ENCODE data around the gene TRAPPC2.

Gene TRAPPC2

DNA sequence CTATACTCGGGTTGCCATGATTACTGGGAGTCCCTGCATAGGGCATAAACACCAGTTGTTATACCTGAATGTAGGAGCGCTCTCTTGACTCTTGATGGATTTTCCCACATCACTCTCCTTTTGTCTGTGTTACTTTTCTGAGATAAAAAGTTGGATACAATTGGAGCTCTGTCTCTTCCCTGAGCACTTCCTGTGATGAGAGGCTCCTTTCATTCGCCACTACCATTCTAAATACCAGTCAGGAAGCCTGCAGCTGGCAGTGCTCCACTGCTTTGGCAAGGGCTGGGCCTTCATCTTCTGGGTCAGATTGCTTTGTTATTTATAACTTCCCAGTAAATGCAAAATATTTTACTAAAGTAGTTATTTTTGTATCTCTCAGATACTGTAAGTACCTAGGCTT lies 67.6 kb downstream of the TRAPPC2 start:
- DNase-seq: no peak

DNA sequence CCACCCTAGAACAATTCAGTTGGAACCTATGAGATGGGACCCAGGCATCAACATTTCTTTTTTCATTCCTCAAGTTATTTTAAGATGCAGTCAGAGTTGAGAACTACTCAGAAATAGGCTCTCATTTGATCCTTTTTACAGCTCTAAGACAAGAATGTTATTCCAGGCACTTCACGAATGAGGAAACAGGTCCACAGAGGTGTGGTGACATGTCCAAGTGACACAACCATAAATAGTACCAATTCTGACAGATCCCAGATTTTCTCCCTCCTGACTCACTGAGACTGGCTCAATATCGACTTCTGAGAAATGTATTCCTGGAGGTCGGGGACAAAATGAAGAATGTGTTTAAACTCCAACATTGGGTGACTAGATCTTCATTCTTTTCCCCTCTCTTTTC lies 70.4 kb downstream of the TRAPPC2 start:
- no peak for DNase-seq

DNA sequence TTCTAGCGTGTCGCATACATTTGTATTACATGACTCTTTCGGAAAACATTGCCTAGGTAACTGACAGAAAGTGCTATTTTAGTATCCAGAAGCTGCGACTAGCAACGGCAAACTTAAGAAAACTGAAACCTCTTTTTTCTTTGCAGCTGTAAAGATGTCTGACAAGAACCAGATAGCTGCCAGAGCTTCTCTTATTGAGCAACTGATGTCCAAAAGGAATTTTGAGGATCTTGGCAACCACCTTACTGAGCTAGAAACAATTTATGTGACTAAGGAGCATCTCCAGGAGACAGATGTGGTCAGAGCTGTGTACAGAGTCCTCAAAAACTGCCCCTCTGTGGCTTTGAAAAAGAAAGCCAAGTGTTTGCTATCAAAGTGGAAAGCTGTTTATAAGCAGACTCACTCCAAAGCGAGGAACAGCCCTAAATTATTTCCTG lies 72.0 kb downstream of the TRAPPC2 start:
- DNase-seq: no peak

Measured in activated CD4-positive, alpha-beta T cell treated with anti-CD3 and anti-CD28 coated beads, Interleukin-2, amount 50 U/mL, for 4 hours (primary cell).